Spleen (tissue), 11 donors: Measurements from ENCODE around the gene PRR5L. TPM values are rescaled to one million over a fixed set of nuclear protein-coding genes. Genes with fewer than 3 reads are reported as not detected.

Experiments used
- DNase-seq: peaks from one replicate; pipeline ENCODE4 v3.0.0-alpha.2; 2020
- H3K27ac ChIP-seq, 8 donors: fragments of 200-600 bp; sonication (generic) in 7 of 8; 1 replicate in 4 of 8; 2 replicates in 4 of 8; pipeline versions ENCODE4 v1.5.0 to v1.8.0; 2016 to 2021; ENCODE audit warnings: inconsistent platforms in 4 of 8, mild to moderate bottlenecking in 4 of 8, moderate library complexity in 1 of 8
- H3K27me3 ChIP-seq, 7 donors: fragments of 200-600 bp; sonication (generic) in 6 of 7; replicated peaks in 1 of 7; 1 replicate in 4 of 7; 2 replicates in 3 of 7; pipeline versions ENCODE4 v1.5.0 to v1.8.0; 2016 to 2021; ENCODE audit warnings: inconsistent platforms in 3 of 7, mild to moderate bottlenecking in 1 of 7
- H3K36me3 ChIP-seq, 6 donors: fragments of 200-600 bp; sonication (generic) in 5 of 6; 1 replicate in 4 of 6; 2 replicates in 2 of 6; pipeline versions ENCODE4 v1.5.0 to v1.8.0; 2016 to 2021; ENCODE audit warnings: inconsistent platforms in 2 of 6
- H3K4me1 ChIP-seq, 6 donors: fragments of 200-600 bp; sonication (generic) in 5 of 6; 1 replicate in 3 of 6; 2 replicates in 3 of 6; pipeline versions ENCODE4 v1.5.0 to v1.8.0; 2016 to 2021; ENCODE audit warnings: inconsistent platforms in 3 of 6
- H3K4me3 ChIP-seq, 8 donors: fragments of 200-600 bp; sonication (generic) in 7 of 8; 1 replicate in 4 of 8; 2 replicates in 4 of 8; pipeline versions ENCODE4 v1.5.0 to v1.8.0; 2016 to 2021; ENCODE audit warnings: inconsistent platforms in 4 of 8, mild to moderate bottlenecking in 4 of 8, moderate library complexity in 2 of 8
- H3K9me3 ChIP-seq, 8 donors: fragments of 200-600 bp; sonication (generic) in 7 of 8; 1 replicate in 4 of 8; 2 replicates in 4 of 8; pipeline versions ENCODE4 v1.5.0 to v1.8.0; 2016 to 2021; ENCODE audit warnings: inconsistent platforms in 4 of 8
- POLR2A ChIP-seq, 3 donors: fragments of 450-650 bp; IDR thresholded peaks; one replicate each; pipeline ENCODE4 v1.5.1; 2017; ENCODE audit warnings: antibody characterized with exemption in 3 of 3, mild to moderate bottlenecking in 1 of 3
- POLR2AphosphoS5 ChIP-seq, 3 donors: sonication (generic); formaldehyde crosslinking; IDR thresholded peaks; one replicate each; pipeline ENCODE4 v1.5.1; 2017; ENCODE audit warnings: antibody characterized with exemption in 3 of 3
- WGBS, 5 donors: extraction: QIAGEN DNeasy Blood & Tissue Kit in 3 of 5; methylation state at CpG; one replicate each; pipeline versions ENCODE4 v1.1.5 to v1.1.7; 2013 to 2018; 5-methylcytosine and 5-hydroxymethylcytosine counted together
- intact Hi-C: fragments of 100-400 bp; cut with DNase I; formaldehyde crosslinking; loops from one replicate; pipeline ENCODE4 v1.15.0; 2023; ENCODE audit warnings: low total_unique reads
- polyA plus RNA-seq, 3 donors: library from polyadenylated mRNA; stranded (reverse); fragments of 200-250 nt; gene quantifications; one replicate each; pipeline ENCODE4 v1.2.1, GENCODE V29; 2013
- total RNA-seq, 7 donors: library from RNA; depleted of rRNA in 3 of 7; stranded (reverse); fragments of >200 nt in 3 of 7; fragmentation: NEBNext Ultra II Directional in 4 of 7; extraction: Animal tissue kit (Norgen Biotek cat#: 25700) in 4 of 7; gene quantifications; one replicate each; pipeline versions ENCODE4 v1.1.0 to v1.2.1, GENCODE V29; 2016 to 2021
- TF ChIP-seq, protein P1 (sequence below), 11 experiments: fragments of 200-600 bp in 7 of 11; fragments of 450-650 bp in 4 of 11; sonication (generic) in 4 of 11; IDR thresholded peaks in 8 of 11; conservative IDR thresholded peaks in 3 of 11; 1 replicate in 7 of 11; 2 replicates in 4 of 11; pipeline versions ENCODE4 v1.4.0 to v1.8.0; 2016 to 2021; ENCODE audit warnings: antibody characterized with exemption in 11 of 11, inconsistent platforms in 4 of 11, mild to moderate bottlenecking in 1 of 11
- donor health status: healthy with polysubstance abuse.
- donor health status: DM: no; HTN: no; CAD: no; lungs with moderate emphysema.
- donor health status: DM: no; HTN: no; CAD: no.
- donor health status: Bipolar disorder and iron deficiency.
- donor health status: healthy.
- donor health status: DM: no; HTN: no; CAD: no.
- donor health status: DM: yes; HTN: yes; CAD: no.

Gene PRR5L
- total and polyA plus RNA-seq, 10 donors = 10.7 to 330 (median 140) TPM

DNA sequence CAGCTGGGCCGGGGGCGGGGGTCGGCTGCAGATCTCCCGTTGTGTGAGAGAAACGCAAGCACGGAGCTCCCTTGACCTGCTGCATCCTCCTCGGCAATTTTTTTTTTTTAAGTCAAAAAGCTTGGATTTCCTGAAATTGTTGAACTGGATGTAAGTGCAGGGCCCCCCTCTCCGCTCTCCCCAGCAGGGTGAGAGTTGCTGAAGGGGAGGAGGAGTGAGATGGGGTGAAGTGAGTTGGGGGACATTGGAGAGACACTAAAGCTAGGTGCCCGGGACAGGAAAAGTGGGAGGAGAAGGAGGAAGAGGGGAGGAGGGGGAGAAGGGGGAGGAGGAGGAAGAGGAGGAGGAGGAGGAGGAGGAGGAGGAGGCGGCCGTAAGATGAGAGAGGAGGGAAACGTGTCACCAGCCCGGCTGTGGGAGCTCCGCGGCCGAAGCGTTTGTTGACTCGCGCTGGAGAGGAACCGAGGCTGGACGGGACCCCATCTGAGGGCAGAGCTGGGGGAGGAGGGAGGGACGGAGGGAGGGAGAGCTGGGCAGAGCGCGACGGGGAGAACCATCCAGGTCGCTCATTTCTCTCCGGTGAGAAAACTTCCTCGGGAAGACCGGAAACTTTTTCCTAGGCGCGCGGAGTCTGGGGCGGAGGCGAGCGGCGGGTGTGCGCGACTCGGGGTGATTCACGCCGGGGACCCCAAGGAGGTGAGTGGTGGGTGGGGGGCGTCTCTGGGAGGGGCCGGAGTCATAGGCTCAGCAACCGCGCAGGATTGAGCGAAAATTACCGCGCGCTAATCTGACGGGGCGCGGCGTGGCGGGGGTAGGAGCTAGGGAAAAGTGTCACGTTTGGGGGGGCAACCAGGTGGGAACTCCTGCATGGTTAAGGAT is 80.2 kb downstream of the PRR5L start:
- Histone ChIP-seq H3K36me3 (peaks cover 0 to 9% (median 0%) of the 10 kb centered on the region in 6 donors), H3K27ac (peak overlapping the region; percentile 57 to 93 (median 88)), H3K4me1 (peaks cover 9 to 85% (median 56%) of the 10 kb centered on the region in 6 donors), H3K9me3 (no peaks in the 10 kb centered on the region), H3K4me3 (peak overlapping the region; percentile 53 to 96 (median 75)), H3K27me3 (peaks cover 0 to 38% (median 10%) of the 10 kb centered on the region in 7 donors)
- TF ChIP-seq POLR2A (IDR thresholded peaks at IDR 0.05) (no peak), POLR2AphosphoS5 (IDR thresholded peaks at IDR 0.05) (peak; percentile 48 to 78 (median 73))
- TF ChIP-seq, protein P1, sequence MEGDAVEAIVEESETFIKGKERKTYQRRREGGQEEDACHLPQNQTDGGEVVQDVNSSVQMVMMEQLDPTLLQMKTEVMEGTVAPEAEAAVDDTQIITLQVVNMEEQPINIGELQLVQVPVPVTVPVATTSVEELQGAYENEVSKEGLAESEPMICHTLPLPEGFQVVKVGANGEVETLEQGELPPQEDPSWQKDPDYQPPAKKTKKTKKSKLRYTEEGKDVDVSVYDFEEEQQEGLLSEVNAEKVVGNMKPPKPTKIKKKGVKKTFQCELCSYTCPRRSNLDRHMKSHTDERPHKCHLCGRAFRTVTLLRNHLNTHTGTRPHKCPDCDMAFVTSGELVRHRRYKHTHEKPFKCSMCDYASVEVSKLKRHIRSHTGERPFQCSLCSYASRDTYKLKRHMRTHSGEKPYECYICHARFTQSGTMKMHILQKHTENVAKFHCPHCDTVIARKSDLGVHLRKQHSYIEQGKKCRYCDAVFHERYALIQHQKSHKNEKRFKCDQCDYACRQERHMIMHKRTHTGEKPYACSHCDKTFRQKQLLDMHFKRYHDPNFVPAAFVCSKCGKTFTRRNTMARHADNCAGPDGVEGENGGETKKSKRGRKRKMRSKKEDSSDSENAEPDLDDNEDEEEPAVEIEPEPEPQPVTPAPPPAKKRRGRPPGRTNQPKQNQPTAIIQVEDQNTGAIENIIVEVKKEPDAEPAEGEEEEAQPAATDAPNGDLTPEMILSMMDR (IDR thresholded peaks at IDR 0.05 in 8 of 11, conservative IDR thresholded peaks at IDR 0.05 in 3 of 11) = peak in 1 of 11 experiments; percentile 1
- intact Hi-C loops = no loop called here
- WGBS, 5 donors = 0 to 2% (median 1%) methylated on average over 55 of the region's 55 CpGs
- DNase-seq = peak; percentile 87

DNA sequence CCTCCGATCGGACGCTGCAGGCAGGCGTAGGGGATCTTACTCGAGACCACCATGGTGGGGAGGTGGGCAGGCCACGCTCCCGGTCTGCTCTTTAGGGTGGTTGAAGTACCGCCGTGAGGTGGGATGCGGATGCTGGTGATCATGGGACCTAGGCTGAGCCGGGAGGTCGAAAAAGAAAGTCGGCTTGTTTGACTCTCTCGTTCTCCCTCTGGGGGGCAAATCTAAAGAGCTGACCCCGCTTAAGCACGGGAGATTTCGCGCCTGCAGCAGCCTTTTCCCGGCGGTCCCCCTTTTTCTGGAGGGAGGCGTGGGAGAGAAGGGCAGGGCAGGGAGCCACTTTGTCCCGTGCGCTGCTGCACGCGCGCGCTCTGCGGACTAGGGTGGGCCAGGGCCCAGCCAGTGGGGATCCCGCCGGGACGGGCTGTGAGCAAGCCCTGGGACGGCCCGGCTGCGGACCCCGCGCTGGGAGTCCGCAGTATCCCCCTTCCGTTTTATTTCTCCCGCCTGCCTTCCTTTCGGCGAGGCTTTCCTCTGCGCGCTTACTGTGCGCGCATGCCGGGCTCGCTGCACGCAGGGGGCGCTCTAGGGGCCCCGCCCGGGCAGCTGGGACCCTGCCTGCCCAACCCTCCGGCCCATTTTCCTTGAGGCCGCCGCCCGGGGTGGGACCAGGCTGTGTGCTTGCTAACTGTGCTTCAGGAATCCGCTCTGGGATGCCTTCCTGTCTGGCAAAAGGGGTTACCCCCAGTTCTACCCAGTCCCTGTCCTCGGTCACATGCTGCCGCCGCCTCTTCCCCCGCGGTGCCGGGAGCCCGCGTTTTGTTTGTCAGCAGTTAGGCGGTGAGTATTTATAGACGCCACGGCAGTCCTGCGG is 81.0 kb downstream of the PRR5L start:
- Histone ChIP-seq H3K4me3 (peak overlapping the region; percentile 53 to 96 (median 75)), H3K9me3 (no peaks in the 10 kb centered on the region), H3K27me3 (peaks cover 0 to 38% (median 10%) of the 10 kb centered on the region in 7 donors), H3K27ac (peak overlapping the region; percentile 53 to 93 (median 88)), H3K36me3 (peaks cover 0 to 18% (median 2%) of the 10 kb centered on the region in 6 donors), H3K4me1 (peaks cover 14 to 94% (median 61%) of the 10 kb centered on the region in 6 donors)
- DNase-seq = peak; percentile 90
- intact Hi-C loops = no loop called here
- 0 to 2% (median 0%) methylated on average over 35 to 68 of the region's 68 CpGs for WGBS, 5 donors
- peak in 2 of 3 donors; percentile 74 to 81 for TF ChIP-seq POLR2AphosphoS5 (IDR thresholded peaks at IDR 0.05)
- TF ChIP-seq, protein P1 (IDR thresholded peaks at IDR 0.05 in 8 of 11, conservative IDR thresholded peaks at IDR 0.05 in 3 of 11) = peak; percentile 26 to 83 (median 58)
- TF ChIP-seq POLR2A (IDR thresholded peaks at IDR 0.05) = no peak

DNA sequence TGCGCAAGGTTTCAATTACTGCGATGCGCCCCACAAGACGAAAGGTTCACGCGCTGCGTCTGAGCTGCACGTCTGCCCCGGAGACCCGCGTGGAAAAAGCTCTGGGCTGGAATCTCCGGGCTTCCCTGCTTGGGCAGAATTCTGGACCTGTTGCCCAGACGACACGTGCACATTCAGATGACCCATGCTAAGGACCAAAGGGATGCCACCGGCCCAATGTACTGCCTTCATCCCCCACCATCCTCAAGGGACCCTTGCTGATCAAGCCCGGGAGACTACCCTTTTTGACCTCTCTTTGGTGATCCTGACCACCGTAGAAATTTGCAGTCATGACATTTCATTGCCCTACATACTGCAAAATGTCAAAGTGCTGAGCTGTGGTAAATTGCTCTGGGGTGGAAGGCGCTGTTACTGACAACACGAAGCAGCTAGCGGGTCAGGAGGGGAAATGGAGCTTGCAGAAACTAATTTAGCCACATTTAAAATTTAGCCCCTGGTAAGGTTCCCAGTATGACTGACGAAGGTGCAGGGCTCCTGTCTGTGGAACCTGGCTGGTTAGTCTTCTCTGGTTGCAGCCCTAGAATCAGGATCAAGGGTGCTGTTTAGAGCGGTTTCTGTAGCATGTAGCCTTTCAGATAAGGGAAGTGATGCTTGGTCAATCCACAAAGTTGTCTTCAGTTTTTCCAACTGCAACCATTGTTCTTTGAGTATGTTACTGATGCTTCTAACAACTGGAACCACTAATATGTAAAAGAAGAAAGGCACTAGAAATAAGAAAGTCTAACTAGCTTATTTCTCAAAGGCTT is 81.9 kb downstream of the PRR5L start:
- H3K4me1 ChIP-seq = peaks cover 16 to 98% (median 60%) of the 10 kb centered on the region in 6 donors
- H3K9me3 ChIP-seq = no peaks in the 10 kb centered on the region
- H3K36me3 ChIP-seq = peaks cover 0 to 26% (median 4%) of the 10 kb centered on the region in 6 donors
- intact Hi-C loops = no loop called here
- 3 to 9% (median 4%) methylated on average over 11 to 22 of the region's 22 CpGs for WGBS, 5 donors
- H3K27me3 ChIP-seq = peaks cover 0 to 38% (median 10%) of the 10 kb centered on the region in 7 donors
- DNase-seq = no peak
- peak overlapping the region; percentile 53 to 93 (median 88) for H3K27ac ChIP-seq
- TF ChIP-seq POLR2AphosphoS5 (IDR thresholded peaks at IDR 0.05) (no peak), POLR2A (IDR thresholded peaks at IDR 0.05) (no peak)
- TF ChIP-seq, protein P1 (IDR thresholded peaks at IDR 0.05 in 8 of 11, conservative IDR thresholded peaks at IDR 0.05 in 3 of 11) = no peak
- peak overlapping the region; percentile 53 to 96 (median 75) for H3K4me3 ChIP-seq
